Activated naive CD8-positive, alpha-beta T cell treated with anti-CD3 and anti-CD28 coated beads, Interleukin-2, amount 10 ng/mL, durations not matched to agents 7 days and 5 days (primary cell): ENCODE results near the gene ABCC8. TPM values are rescaled to one million over a fixed set of nuclear protein-coding genes. Genes with fewer than 3 reads are reported as not detected.
A peak's percentile ranks its signal among the peaks of the same experiment; 100 is the strongest.

Experiments used
- ATAC-seq: fragments of 150-1000 bp; cut with Tn5 transposase; one replicate; pipeline ENCODE4 v1.10.0; 2021; ENCODE audit warnings: low read depth, moderate library complexity
- POLR2A ChIA-PET: fragments of 350-600 bp; sonication (Branson Sonifier 250); formaldehyde crosslinking; loops from one replicate; lab custom pipeline; 2021; ENCODE audit warnings: antibody characterized with exemption; lab: Charles Lee
- DNase-seq: peaks from one replicate; pipeline ENCODE4 v3.0.0; 2021
- H3K27ac Mint-ChIP-seq: one replicate; pipeline ENCODE4 v1.8.0; 2022; ENCODE audit warnings: mild to moderate bottlenecking, mixed read lengths
- H3K27me3 Mint-ChIP-seq: one replicate; pipeline ENCODE4 v1.8.0; 2022; ENCODE audit warnings: mild to moderate bottlenecking, moderate library complexity, mixed read lengths
- H3K36me3 Mint-ChIP-seq: one replicate; pipeline ENCODE4 v1.8.0; 2021; ENCODE audit warnings: mild to moderate bottlenecking, mixed read lengths
- H3K4me1 Mint-ChIP-seq: one replicate; pipeline ENCODE4 v1.8.0; 2021; ENCODE audit warnings: mixed read lengths
- H3K4me3 Mint-ChIP-seq: one replicate; pipeline ENCODE4 v1.8.0; 2022; ENCODE audit warnings: mild to moderate bottlenecking, moderate library complexity, mixed read lengths
- H3K9me3 Mint-ChIP-seq: one replicate; pipeline ENCODE4 v1.8.0; 2021; ENCODE audit warnings: mixed read lengths
- total RNA-seq, 2 experiments: library from RNA; stranded (reverse); gene quantifications; one replicate each; pipeline ENCODE4 v1.2.3, GENCODE V29; 2021

ABCC8 gene
- total RNA-seq, 2 experiments from 2014 or later = not detected

- no peaks in the 10 kb centered on the region for H3K9me3 Mint-ChIP-seq
- POLR2A ChIA-PET = no interaction called here
- DNase-seq (no peak), ATAC-seq (peak; percentile 40)
- peaks cover 4% of the 10 kb centered on the region for H3K27me3 Mint-ChIP-seq
- no peaks in the 10 kb centered on the region for H3K36me3 Mint-ChIP-seq
- H3K4me1 Mint-ChIP-seq = no peaks in the 10 kb centered on the region
- H3K27ac Mint-ChIP-seq = no peak overlapping the region
- no peak overlapping the region for H3K4me3 Mint-ChIP-seq
These were observed 21.4 kb upstream of the ABCC8 start for GRCh38 chr11:17498058-17498457.

GRCh38 chr11:17496406-17496805, 19.8 kb upstream of the ABCC8 start:
- Mint-ChIP-seq H3K27me3 (peaks cover 4% of the 10 kb centered on the region), H3K4me3 (no peak overlapping the region), H3K36me3 (no peaks in the 10 kb centered on the region), H3K27ac (no peak overlapping the region), H3K9me3 (no peaks in the 10 kb centered on the region), H3K4me1 (no peaks in the 10 kb centered on the region)
- POLR2A ChIA-PET = no interaction called here
- no peak for ATAC-seq
- no peak for DNase-seq

- peaks cover 10% of the 10 kb centered on the region for H3K27me3 Mint-ChIP-seq
- no peak overlapping the region for H3K4me3 Mint-ChIP-seq
- H3K27ac Mint-ChIP-seq = no peak overlapping the region
- DNase-seq (no peak), ATAC-seq (no peak)
- H3K9me3 Mint-ChIP-seq = no peaks in the 10 kb centered on the region
- H3K4me1 Mint-ChIP-seq = no peaks in the 10 kb centered on the region
- POLR2A ChIA-PET = no interaction called here
- H3K36me3 Mint-ChIP-seq = no peaks in the 10 kb centered on the region
These were observed 17.4 kb upstream of the ABCC8 start for GRCh38 chr11:17494019-17494418.

GRCh38 chr11:17490938-17491337, 14.3 kb upstream of the ABCC8 start:
- Mint-ChIP-seq H3K36me3 (no peaks in the 10 kb centered on the region), H3K4me1 (no peaks in the 10 kb centered on the region), H3K4me3 (no peak overlapping the region), H3K27ac (no peak overlapping the region), H3K9me3 (no peaks in the 10 kb centered on the region), H3K27me3 (peaks cover 16% of the 10 kb centered on the region)
- ATAC-seq (no peak), DNase-seq (no peak)
- POLR2A ChIA-PET = no interaction called here

- DNase-seq (no peak), ATAC-seq (no peak)
- H3K9me3 Mint-ChIP-seq = no peaks in the 10 kb centered on the region
- no peaks in the 10 kb centered on the region for H3K4me1 Mint-ChIP-seq
- peaks cover 17% of the 10 kb centered on the region for H3K27me3 Mint-ChIP-seq
- no peak overlapping the region for H3K27ac Mint-ChIP-seq
- POLR2A ChIA-PET = no interaction called here
- no peak overlapping the region for H3K4me3 Mint-ChIP-seq
- no peaks in the 10 kb centered on the region for H3K36me3 Mint-ChIP-seq
These were observed 13.6 kb upstream of the ABCC8 start for GRCh38 chr11:17490232-17490631.

GRCh38 chr11:17489751-17490150, 13.1 kb upstream of the ABCC8 start:
- H3K4me3 Mint-ChIP-seq = no peak overlapping the region
- no peaks in the 10 kb centered on the region for H3K36me3 Mint-ChIP-seq
- peaks cover 17% of the 10 kb centered on the region for H3K27me3 Mint-ChIP-seq
- ATAC-seq (no peak), DNase-seq (no peak)
- POLR2A ChIA-PET = no interaction called here
- H3K9me3 Mint-ChIP-seq = no peaks in the 10 kb centered on the region
- H3K27ac Mint-ChIP-seq = no peak overlapping the region
- no peaks in the 10 kb centered on the region for H3K4me1 Mint-ChIP-seq

GRCh38 chr11:17488563-17488962, 11.9 kb upstream of the ABCC8 start:
- peaks cover 23% of the 10 kb centered on the region for H3K27me3 Mint-ChIP-seq
- no peaks in the 10 kb centered on the region for H3K4me1 Mint-ChIP-seq
- peaks cover 1% of the 10 kb centered on the region for H3K9me3 Mint-ChIP-seq
- H3K36me3 Mint-ChIP-seq = no peaks in the 10 kb centered on the region
- H3K4me3 Mint-ChIP-seq = no peak overlapping the region
- H3K27ac Mint-ChIP-seq = no peak overlapping the region
- DNase-seq = no peak
- no peak for ATAC-seq
- POLR2A ChIA-PET = no interaction called here

- Mint-ChIP-seq H3K27me3 (peaks cover 23% of the 10 kb centered on the region), H3K4me3 (no peak overlapping the region), H3K36me3 (no peaks in the 10 kb centered on the region), H3K9me3 (peaks cover 4% of the 10 kb centered on the region), H3K4me1 (no peaks in the 10 kb centered on the region), H3K27ac (no peak overlapping the region)
- no peak for DNase-seq
- ATAC-seq = no peak
- POLR2A ChIA-PET = no interaction called here
These were observed 10.0 kb upstream of the ABCC8 start for GRCh38 chr11:17486646-17487045.

GRCh38 chr11:17483505-17483904, 6.9 kb upstream of the ABCC8 start:
- Mint-ChIP-seq H3K4me3 (no peak overlapping the region), H3K4me1 (peaks cover 3% of the 10 kb centered on the region), H3K9me3 (peaks cover 4% of the 10 kb centered on the region), H3K27me3 (peaks cover 30% of the 10 kb centered on the region), H3K36me3 (no peaks in the 10 kb centered on the region), H3K27ac (no peak overlapping the region)
- POLR2A ChIA-PET = no interaction called here
- DNase-seq (no peak), ATAC-seq (no peak)

- H3K4me1 Mint-ChIP-seq = peaks cover 3% of the 10 kb centered on the region
- DNase-seq (no peak), ATAC-seq (no peak)
- peaks cover 42% of the 10 kb centered on the region for H3K27me3 Mint-ChIP-seq
- H3K27ac Mint-ChIP-seq = no peak overlapping the region
- POLR2A ChIA-PET = no interaction called here
- H3K36me3 Mint-ChIP-seq = no peaks in the 10 kb centered on the region
- H3K9me3 Mint-ChIP-seq = peaks cover 4% of the 10 kb centered on the region
- no peak overlapping the region for H3K4me3 Mint-ChIP-seq
These were observed 5.3 kb upstream of the ABCC8 start for GRCh38 chr11:17481905-17482304.

- POLR2A ChIA-PET = no interaction called here
- Mint-ChIP-seq H3K36me3 (no peaks in the 10 kb centered on the region), H3K4me3 (no peak overlapping the region), H3K9me3 (peaks cover 4% of the 10 kb centered on the region), H3K27ac (no peak overlapping the region), H3K27me3 (peaks cover 60% of the 10 kb centered on the region), H3K4me1 (peaks cover 7% of the 10 kb centered on the region)
- ATAC-seq (no peak), DNase-seq (no peak)
These were observed 2.9 kb upstream of the ABCC8 start for GRCh38 chr11:17479284-17480214.

GRCh38 chr11:17478070-17478469, 1.4 kb upstream of the ABCC8 start:
- Mint-ChIP-seq H3K36me3 (no peaks in the 10 kb centered on the region), H3K9me3 (no peaks in the 10 kb centered on the region), H3K27me3 (peaks cover 69% of the 10 kb centered on the region), H3K4me3 (no peak overlapping the region), H3K4me1 (peaks cover 7% of the 10 kb centered on the region), H3K27ac (no peak overlapping the region)
- DNase-seq = no peak
- POLR2A ChIA-PET = no interaction called here
- no peak for ATAC-seq

- Mint-ChIP-seq H3K4me1 (peaks cover 7% of the 10 kb centered on the region), H3K4me3 (peak overlapping the region; percentile 47), H3K9me3 (no peaks in the 10 kb centered on the region), H3K27ac (no peak overlapping the region), H3K36me3 (no peaks in the 10 kb centered on the region), H3K27me3 (peaks cover 76% of the 10 kb centered on the region)
- no peak for ATAC-seq
- POLR2A ChIA-PET = no interaction called here
- DNase-seq = no peak
These were observed 716 bp upstream of the ABCC8 start for GRCh38 chr11:17477361-17477760.

GRCh38 chr11:17477084-17477333, 364 bp upstream of the ABCC8 start:
- Mint-ChIP-seq H3K4me1 (peaks cover 7% of the 10 kb centered on the region), H3K27me3 (peaks cover 78% of the 10 kb centered on the region), H3K9me3 (no peaks in the 10 kb centered on the region), H3K4me3 (peak overlapping the region; percentile 47), H3K36me3 (no peaks in the 10 kb centered on the region), H3K27ac (no peak overlapping the region)
- POLR2A ChIA-PET = no interaction called here
- ATAC-seq (no peak), DNase-seq (no peak)
